ENCODE results near the gene TSFM.

TSFM gene

GRCh38 chr12:57838594-57839302 lies 56.2 kb downstream of the TSFM start:
- intact Hi-C loops (cut with DNase I): no loop called here
- DNase-seq: no peak

GRCh38 chr12:57839996-57840395 lies 57.4 kb downstream of the TSFM start:
- DNase-seq: no peak
- intact Hi-C loops (cut with DNase I): no loop called here

- intact Hi-C loops (cut with DNase I): no loop called here
- no peak for DNase-seq
Measured at GRCh38 chr12:57840726-57841125, 58.1 kb downstream of the TSFM start.

GRCh38 chr12:57841445-57841844 lies 58.9 kb downstream of the TSFM start:
- intact Hi-C loops (cut with DNase I): no loop called here
- DNase-seq: no peak

- peak in 6 of 42 donors; percentile 31 to 72 (median 52) for DNase-seq
- intact Hi-C loops (cut with DNase I): no loop called here
Measured at GRCh38 chr12:57842342-57843294, 60.0 kb downstream of the TSFM start.

GRCh38 chr12:57844709-57845477 lies 62.3 kb downstream of the TSFM start:
- intact Hi-C loops (cut with DNase I): loop anchor here (5.0 kb wide), 1 partner anchor 52 kb away; no protein-coding TSS in a partner anchor
- DNase-seq: peak in 37 of 42 donors; percentile 33 to 83 (median 61)

- intact Hi-C loops (cut with DNase I): loop anchor here (5.0 kb wide), 1 partner anchor 52 kb away; no protein-coding TSS in a partner anchor
- DNase-seq: peak; percentile 77 to 96 (median 90)
Measured at GRCh38 chr12:57845478-57846284, 63.1 kb downstream of the TSFM start.

- peak in 2 of 42 donors; percentile 31 to 63 for DNase-seq
- intact Hi-C loops (cut with DNase I): loop anchor here (5.0 kb wide), 1 partner anchor 51 kb away; no protein-coding TSS in a partner anchor
Measured at GRCh38 chr12:57846285-57846576, 63.6 kb downstream of the TSFM start.

- intact Hi-C loops (cut with DNase I): loop anchor here (5.0 kb wide), 1 partner anchor 51 kb away; no protein-coding TSS in a partner anchor
- DNase-seq: peak; percentile 98 to 100 (median 100)
Measured at GRCh38 chr12:57846577-57847319, 64.2 kb downstream of the TSFM start, which contains the start of gene CTDSP2. Gene CTDSP2 (minus strand): TSS chr12:57846729. CDS start chr12:57846435, 294 bp downstream.
